PC-3 (cell line): ENCODE data around the gene OPA3.

Source experiments
- CTCF ChIP-seq: fragments of 300-600 bp; sonication (generic); conservative IDR thresholded peaks from 2 replicates; pipeline ENCODE4 v1.5.1; 2017; ENCODE audit warnings: antibody characterized with exemption, low read depth, mild to moderate bottlenecking, low read length
- EZH2phosphoT487 ChIP-seq: fragments of 300-600 bp; sonication (generic); IDR thresholded peaks from 2 replicates; pipeline ENCODE4 v1.6.1; 2018; ENCODE audit warnings: mild to moderate bottlenecking, antibody characterized with exemption, low read length, borderline replicate concordance

- no peak for TF ChIP-seq CTCF
- no peak for TF ChIP-seq EZH2phosphoT487
Observed at GRCh38 chr19:45511074-45511473, 73.5 kb downstream of the OPA3 start.
